Mesenchymal stem cell (in vitro differentiated cells and primary cell): ENCODE data around the gene MINAR1.

Source experiments
- DNase-seq: peaks from one replicate; pipeline ENCODE4 v3.0.0-alpha.2; 2013
- H2AFZ ChIP-seq: one replicate; pipeline ENCODE4 v1.6.1; 2013; ENCODE audit warnings: low read depth, mild to moderate bottlenecking, control low read depth, inconsistent platforms, low read length, moderate library complexity
- H2AK5ac ChIP-seq: 2 replicates; pipeline ENCODE4 v1.6.1; 2013; ENCODE audit warnings: low read length, moderate library complexity, mild to moderate bottlenecking, inconsistent platforms; ENCODE audit not compliant: severe bottlenecking
- H2BK120ac ChIP-seq: one replicate; pipeline ENCODE4 v1.6.1; 2013; ENCODE audit warnings: low read depth, mild to moderate bottlenecking, inconsistent platforms, low read length, moderate library complexity
- H2BK12ac ChIP-seq, 2 experiments: one replicate each; pipeline ENCODE4 v1.6.1; 2013; ENCODE audit warnings: inconsistent platforms in 2 of 2, low read length in 2 of 2, mild to moderate bottlenecking in 2 of 2, moderate library complexity in 2 of 2, control low read depth in 1 of 2
- H2BK15ac ChIP-seq: one replicate; pipeline ENCODE4 v1.6.1; 2013; ENCODE audit warnings: mild to moderate bottlenecking, low read depth, inconsistent platforms; ENCODE audit not compliant: poor library complexity, severe bottlenecking
- H2BK5ac ChIP-seq: 2 replicates; pipeline ENCODE4 v1.6.1; 2013; ENCODE audit warnings: low read depth, mild to moderate bottlenecking, low read length, control low read depth, inconsistent platforms; ENCODE audit not compliant: poor library complexity, severe bottlenecking
- H3K14ac ChIP-seq, 2 experiments: one replicate each; pipeline ENCODE4 v1.6.1; 2013; ENCODE audit warnings: inconsistent platforms in 2 of 2, low read length in 2 of 2, control low read depth in 1 of 2, mild to moderate bottlenecking in 1 of 2, moderate library complexity in 1 of 2
- H3K18ac ChIP-seq, 2 experiments: one replicate each; pipeline ENCODE4 v1.6.1; 2013; ENCODE audit warnings: inconsistent platforms in 2 of 2, low read length in 2 of 2, control low read depth in 1 of 2, low read depth in 1 of 2, mild to moderate bottlenecking in 1 of 2
- H3K23ac ChIP-seq, 2 experiments: one replicate each; pipeline ENCODE4 v1.6.1; 2013; ENCODE audit warnings: inconsistent platforms in 2 of 2, low read length in 2 of 2, mild to moderate bottlenecking in 2 of 2, moderate library complexity in 2 of 2, control low read depth in 1 of 2
- H3K27ac ChIP-seq: 2 replicates; pipeline ENCODE4 v1.5.1; 2013; ENCODE audit warnings: mild to moderate bottlenecking, moderate library complexity, low read length, control low read depth, inconsistent platforms; ENCODE audit not compliant: poor library complexity, severe bottlenecking
- H3K27me3 ChIP-seq, 2 experiments: 2 replicates each; pipeline versions ENCODE4 v1.6.1 to v1.7.0; 2013; ENCODE audit warnings: low read length in 2 of 2, mild to moderate bottlenecking in 2 of 2, moderate library complexity in 2 of 2, control low read depth in 1 of 2, inconsistent platforms in 1 of 2; ENCODE audit not compliant: control insufficient read depth in 1 of 2, insufficient read depth in 1 of 2
- H3K36me3 ChIP-seq, 2 experiments: 2 replicates each; pipeline versions ENCODE4 v1.6.1 to v1.7.0; 2013; ENCODE audit warnings: low read length in 2 of 2, control low read depth in 1 of 2, inconsistent platforms in 1 of 2, low read depth in 1 of 2, mild to moderate bottlenecking in 1 of 2; ENCODE audit not compliant: insufficient read depth in 2 of 2, control insufficient read depth in 1 of 2
- H3K4ac ChIP-seq, 2 experiments: one replicate each; pipeline ENCODE4 v1.6.1; 2013; ENCODE audit warnings: inconsistent platforms in 2 of 2, low read length in 2 of 2, mild to moderate bottlenecking in 2 of 2, moderate library complexity in 2 of 2, control low read depth in 1 of 2, low read depth in 1 of 2
- H3K4me1 ChIP-seq: 2 replicates; pipeline ENCODE4 v1.6.1; 2013; ENCODE audit warnings: low read depth, low read length, control low read depth; ENCODE audit not compliant: control insufficient read depth, insufficient read depth
- H3K4me2 ChIP-seq: 2 replicates; pipeline ENCODE4 v1.6.1; 2013; ENCODE audit warnings: low read length, mild to moderate bottlenecking, inconsistent platforms; ENCODE audit not compliant: poor library complexity, severe bottlenecking
- H3K4me3 ChIP-seq, 2 experiments: 2 replicates each; pipeline versions ENCODE4 v1.5.1 to v1.7.0; 2013; ENCODE audit warnings: low read length in 2 of 2, mild to moderate bottlenecking in 2 of 2, control low read depth in 1 of 2, low read depth in 1 of 2; ENCODE audit not compliant: insufficient read depth in 1 of 2
- H3K79me1 ChIP-seq: replicated peaks from 2 replicates; pipeline ENCODE4 v1.6.1; 2013; ENCODE audit warnings: mild to moderate bottlenecking, control low read depth, low read length, inconsistent platforms; ENCODE audit not compliant: poor library complexity, severe bottlenecking
- H3K9ac ChIP-seq: 2 replicates; pipeline ENCODE4 v1.7.0; 2013; ENCODE audit warnings: mild to moderate bottlenecking, low read length, moderate library complexity
- H3K9me3 ChIP-seq: 2 replicates; pipeline ENCODE4 v1.7.0; 2013; ENCODE audit warnings: mild to moderate bottlenecking, low read length; ENCODE audit not compliant: control insufficient read depth
- H4K8ac ChIP-seq: one replicate; pipeline ENCODE4 v1.6.1; 2013; ENCODE audit warnings: inconsistent platforms, mild to moderate bottlenecking, low read length, moderate library complexity
- H4K91ac ChIP-seq: one replicate; pipeline ENCODE4 v1.6.1; 2013; ENCODE audit warnings: mild to moderate bottlenecking, low read length, inconsistent platforms
- WGBS: methylation state at CpG from one replicate; pipeline ENCODE4 v1.1.7; 2013; ENCODE audit warnings: mixed read lengths; 5-methylcytosine and 5-hydroxymethylcytosine counted together

The MINAR1 gene

DNA sequence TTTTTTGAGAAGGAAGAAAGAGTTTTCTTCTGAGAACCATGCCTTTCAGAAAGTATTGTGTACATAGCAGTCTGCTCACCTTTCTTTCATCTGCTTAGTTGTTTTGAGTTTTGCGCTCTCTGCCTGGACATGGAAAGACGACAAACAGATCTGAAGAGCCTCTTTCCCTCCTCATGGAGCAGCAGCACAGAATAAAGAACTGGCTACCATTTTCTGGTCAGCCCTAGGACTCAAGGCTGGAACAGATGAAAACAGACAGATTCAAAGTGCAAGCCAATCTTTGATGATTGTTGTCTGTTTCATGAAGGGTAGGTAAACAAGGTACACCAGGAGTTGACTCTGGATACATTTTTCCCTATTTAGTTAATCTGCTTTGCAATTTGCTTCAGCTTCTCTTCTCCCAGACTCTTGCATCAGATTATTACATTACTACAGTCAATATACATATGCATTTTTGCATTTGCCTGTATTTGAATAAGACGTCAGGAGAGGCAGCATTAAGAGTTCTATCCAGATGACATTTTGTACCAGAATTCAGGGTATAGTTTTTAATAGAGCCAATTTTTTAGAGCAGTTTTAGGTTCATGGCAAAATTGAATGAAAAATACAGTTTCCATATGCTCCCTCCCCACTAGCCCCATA, 34.7 kb upstream of the MINAR1 start:
- H4K8ac ChIP-seq, result no peak overlapping the region
- H3K4me3 ChIP-seq, result no peak overlapping the region
- H2BK15ac ChIP-seq, result no peak overlapping the region
- no peak overlapping the region for H2BK12ac ChIP-seq
- H3K27ac ChIP-seq, result no peak overlapping the region
- H4K91ac ChIP-seq, result no peak overlapping the region
- H3K36me3 ChIP-seq, result no peaks in the 10 kb centered on the region
- no peak for DNase-seq
- no peak overlapping the region for H3K9ac ChIP-seq
- H3K27me3 ChIP-seq, result no peaks in the 10 kb centered on the region
- no peak overlapping the region for H2BK120ac ChIP-seq
- WGBS, result 88% methylated on average over 2 of the region's 3 CpGs
- H2BK5ac ChIP-seq, result no peak overlapping the region
- H3K14ac ChIP-seq, result no peak overlapping the region
- H3K4me1 ChIP-seq, result no peaks in the 10 kb centered on the region
- no peak overlapping the region for H2AFZ ChIP-seq
- no peak overlapping the region for H3K4me2 ChIP-seq
- no peak overlapping the region for H3K4ac ChIP-seq
- H3K9me3 ChIP-seq, result no peaks in the 10 kb centered on the region
- no peaks in the 10 kb centered on the region for H3K79me1 ChIP-seq
- H3K23ac ChIP-seq, result no peak overlapping the region
- H2AK5ac ChIP-seq, result no peak overlapping the region
- no peak overlapping the region for H3K18ac ChIP-seq

GRCh38 chr15:79399606-79400005, 32.5 kb upstream of the MINAR1 start:
- H3K9ac ChIP-seq, result no peak overlapping the region
- H3K27me3 ChIP-seq, result no peaks in the 10 kb centered on the region
- no peak overlapping the region for H2BK15ac ChIP-seq
- no peak overlapping the region for H3K18ac ChIP-seq
- no peak overlapping the region for H3K27ac ChIP-seq
- no peak overlapping the region for H3K23ac ChIP-seq
- H3K79me1 ChIP-seq, result no peaks in the 10 kb centered on the region
- H2AK5ac ChIP-seq, result no peak overlapping the region
- H3K4me3 ChIP-seq, result no peak overlapping the region
- no peak overlapping the region for H3K4ac ChIP-seq
- no peak overlapping the region for H2BK5ac ChIP-seq
- H4K8ac ChIP-seq, result no peak overlapping the region
- H2BK12ac ChIP-seq, result no peak overlapping the region
- no peaks in the 10 kb centered on the region for H3K36me3 ChIP-seq
- no peak for DNase-seq
- H3K9me3 ChIP-seq, result no peaks in the 10 kb centered on the region
- 93% methylated on average over 3 of the region's 4 CpGs for WGBS
- no peak overlapping the region for H3K4me2 ChIP-seq
- no peaks in the 10 kb centered on the region for H3K4me1 ChIP-seq
- no peak overlapping the region for H2BK120ac ChIP-seq
- H2AFZ ChIP-seq, result no peak overlapping the region
- H4K91ac ChIP-seq, result no peak overlapping the region
- no peak overlapping the region for H3K14ac ChIP-seq

DNA sequence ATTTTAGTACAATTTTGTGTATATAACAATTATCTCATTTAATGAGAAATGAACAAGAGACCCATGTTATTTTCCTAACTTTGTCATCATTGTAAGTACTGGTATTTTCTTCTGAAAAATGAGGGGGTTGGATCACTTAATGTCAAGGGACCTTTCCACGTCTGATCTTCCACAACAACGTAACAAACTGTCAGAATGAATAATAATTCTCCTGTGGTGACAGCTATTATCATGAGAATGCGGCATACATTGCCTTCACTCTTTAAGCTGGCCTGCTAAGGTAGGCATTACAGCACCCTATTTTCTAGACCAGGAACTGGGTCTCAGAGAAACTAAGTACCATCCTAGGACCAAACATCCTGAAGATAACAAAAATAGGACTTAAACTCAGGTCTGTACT, 31.5 kb upstream of the MINAR1 start:
- H3K4ac ChIP-seq, result no peak overlapping the region
- WGBS, result 58% methylated on average over 3 of the region's 3 CpGs
- H3K36me3 ChIP-seq, result no peaks in the 10 kb centered on the region
- no peak overlapping the region for H3K27ac ChIP-seq
- no peak overlapping the region for H2BK15ac ChIP-seq
- no peak overlapping the region for H3K18ac ChIP-seq
- H3K23ac ChIP-seq, result no peak overlapping the region
- no peak overlapping the region for H2BK12ac ChIP-seq
- no peak overlapping the region for H3K14ac ChIP-seq
- no peak overlapping the region for H2BK5ac ChIP-seq
- H3K9me3 ChIP-seq, result no peaks in the 10 kb centered on the region
- H3K9ac ChIP-seq, result no peak overlapping the region
- no peak overlapping the region for H4K8ac ChIP-seq
- H2BK120ac ChIP-seq, result no peak overlapping the region
- no peak overlapping the region for H4K91ac ChIP-seq
- H3K4me1 ChIP-seq, result no peaks in the 10 kb centered on the region
- H3K4me2 ChIP-seq, result no peak overlapping the region
- no peak for DNase-seq
- H2AFZ ChIP-seq, result no peak overlapping the region
- H2AK5ac ChIP-seq, result no peak overlapping the region
- no peaks in the 10 kb centered on the region for H3K27me3 ChIP-seq
- H3K79me1 ChIP-seq, result no peaks in the 10 kb centered on the region
- no peak overlapping the region for H3K4me3 ChIP-seq

- Histone ChIP-seq H3K36me3 (no peaks in the 10 kb centered on the region), H2BK120ac (no peak overlapping the region), H3K4me1 (no peaks in the 10 kb centered on the region), H2AFZ (no peak overlapping the region), H2BK15ac (no peak overlapping the region), H3K4ac (no peak overlapping the region), H3K9ac (no peak overlapping the region), H3K18ac (no peak overlapping the region), H3K27ac (no peak overlapping the region), H3K9me3 (no peaks in the 10 kb centered on the region), H2BK12ac (no peak overlapping the region), H2BK5ac (no peak overlapping the region), H3K23ac (no peak overlapping the region), H4K91ac (no peak overlapping the region), H3K27me3 (no peaks in the 10 kb centered on the region), H3K4me3 (no peak overlapping the region), H4K8ac (no peak overlapping the region), H3K79me1 (no peaks in the 10 kb centered on the region), H2AK5ac (no peak overlapping the region), H3K4me2 (no peak overlapping the region), H3K14ac (no peak overlapping the region)
- 58% methylated on average over 3 of the region's 3 CpGs for WGBS
- no peak for DNase-seq
Observed at GRCh38 chr15:79401301-79401700, 30.8 kb upstream of the MINAR1 start.
